Common myeloid progenitor, CD34-positive (primary cell): ENCODE results near the gene TMEM238.

Source experiments
- CTCF ChIA-PET: fragments of 350-600 bp; sonication (Branson Sonifier 250); formaldehyde crosslinking; loops from one replicate; lab custom pipeline; 2021; ENCODE audit warnings: antibody characterized with exemption; lab: Charles Lee
- POLR2A ChIA-PET: fragments of 350-600 bp; sonication (Branson Sonifier 250); formaldehyde crosslinking; loops from one replicate; lab custom pipeline; 2021; ENCODE audit warnings: antibody characterized with exemption; lab: Charles Lee
- DNase-seq, 3 donors: peaks; one replicate each; pipeline versions ENCODE4 v3.0.0 to v3.0.0-alpha.2; 2013
- H3K27ac ChIP-seq, 2 experiments: 1 replicate in 1 of 2; 2 replicates in 1 of 2; pipeline ENCODE4 v1.7.0; 2013; ENCODE audit warnings: inconsistent platforms in 2 of 2, low read length in 2 of 2, mild to moderate bottlenecking in 2 of 2, low read depth in 1 of 2, moderate library complexity in 1 of 2; ENCODE audit not compliant: severe bottlenecking in 2 of 2, insufficient read depth in 1 of 2, poor library complexity in 1 of 2
- H3K27me3 ChIP-seq, 5 experiments: replicated peaks in 2 of 5; 1 replicate in 3 of 5; 2 replicates in 2 of 5; pipeline versions ENCODE4 v1.6.1 to v1.7.0; 2013; ENCODE audit warnings: low read length in 4 of 5, mild to moderate bottlenecking in 2 of 5, moderate library complexity in 2 of 5, inconsistent platforms in 1 of 5; ENCODE audit not compliant: insufficient read depth in 5 of 5, control insufficient read depth in 4 of 5
- H3K36me3 ChIP-seq, 4 experiments: 1 replicate in 2 of 4; 2 replicates in 2 of 4; pipeline versions ENCODE4 v1.6.1 to v1.7.0; 2013; ENCODE audit warnings: low read length in 3 of 4, control low read depth in 1 of 4, mild to moderate bottlenecking in 1 of 4; ENCODE audit not compliant: control insufficient read depth in 4 of 4, insufficient read depth in 4 of 4
- H3K4me1 ChIP-seq, 4 experiments: 1 replicate in 3 of 4; 2 replicates in 1 of 4; pipeline versions ENCODE4 v1.6.1 to v1.7.1; 2013; ENCODE audit warnings: low read length in 3 of 4, mild to moderate bottlenecking in 3 of 4, control low read depth in 1 of 4, inconsistent platforms in 1 of 4, moderate library complexity in 1 of 4; ENCODE audit not compliant: control insufficient read depth in 4 of 4, insufficient read depth in 4 of 4; ENCODE audit errors: control extremely low read depth in 1 of 4
- H3K4me3 ChIP-seq, 7 experiments: 1 replicate in 4 of 7; 2 replicates in 3 of 7; pipeline versions ENCODE4 v1.5.1 to v1.7.0; 2013; ENCODE audit warnings: mild to moderate bottlenecking in 7 of 7, low read length in 6 of 7, moderate library complexity in 6 of 7, inconsistent platforms in 2 of 7, low read depth in 2 of 7, control low read depth in 1 of 7; ENCODE audit not compliant: insufficient read depth in 4 of 7, control insufficient read depth in 1 of 7; ENCODE audit errors: extremely low read depth in 1 of 7
- H3K9me3 ChIP-seq, 5 experiments: 1 replicate in 4 of 5; 2 replicates in 1 of 5; pipeline versions ENCODE4 v1.6.1 to v1.7.1; 2013; ENCODE audit warnings: low read length in 4 of 5, mild to moderate bottlenecking in 2 of 5, inconsistent platforms in 1 of 5, low read depth in 1 of 5, moderate library complexity in 1 of 5; ENCODE audit not compliant: control insufficient read depth in 4 of 5, insufficient read depth in 2 of 5; ENCODE audit errors: control extremely low read depth in 1 of 5
- WGBS: methylation state at CpG from one replicate; pipeline ENCODE4 v1.1.5; 2013; ENCODE audit not compliant: insufficient coverage; 5-methylcytosine and 5-hydroxymethylcytosine counted together

The TMEM238 gene

GRCh38 chr19:55352040-55352439 lies 32.1 kb downstream of the TMEM238 start:
- H3K27me3 ChIP-seq, result peaks cover 4 to 57% (median 26%) of the 10 kb centered on the region in 5 experiments
- peaks cover 0 to 20% (median 15%) of the 10 kb centered on the region in 4 experiments for H3K4me1 ChIP-seq
- 53% methylated on average over 4 of the region's 6 CpGs for WGBS
- peaks cover 0 to 8% (median 4%) of the 10 kb centered on the region in 4 experiments for H3K36me3 ChIP-seq
- CTCF ChIA-PET, result interaction anchor here (0.6 to 1.9 kb wide), 6 partner anchors 8 to 74 kb away, joined by 3 to 7 read pairs (median 3); partner anchors contain the start of gene TMEM238
- POLR2A ChIA-PET, result no interaction called here
- no peak overlapping the region for H3K4me3 ChIP-seq
- H3K9me3 ChIP-seq, result no peaks in the 10 kb centered on the region
- no peak overlapping the region for H3K27ac ChIP-seq
- no peak for DNase-seq

GRCh38 chr19:55350620-55351315 lies 33.3 kb downstream of the TMEM238 start:
- ChIA-PET POLR2A (no interaction called here), CTCF (interaction anchor here (1.5 to 1.9 kb wide), 4 partner anchors 9 to 49 kb away, joined by 4 to 7 read pairs (median 5); partner anchors contain the start of gene KMT5C)
- Histone ChIP-seq H3K4me1 (peaks cover 0 to 20% (median 15%) of the 10 kb centered on the region in 4 experiments), H3K9me3 (no peaks in the 10 kb centered on the region), H3K27me3 (peaks cover 4 to 45% (median 26%) of the 10 kb centered on the region in 5 experiments), H3K27ac (no peak overlapping the region), H3K4me3 (no peak overlapping the region), H3K36me3 (peaks cover 0 to 15% (median 9%) of the 10 kb centered on the region in 4 experiments)
- WGBS, result 71% methylated on average over 10 of the region's 11 CpGs
- no peak for DNase-seq

GRCh38 chr19:55348317-55349034 lies 35.6 kb downstream of the TMEM238 start:
- ChIA-PET CTCF (interaction anchor here (0.7 to 1.9 kb wide), 3 partner anchors 20 to 47 kb away, joined by 4 to 6 read pairs (median 6); no protein-coding TSS in a partner anchor), POLR2A (interaction anchor here (0.6 to 0.7 kb wide), 2 partner anchors 9 to 128 kb away, joined by 3 read pairs; no protein-coding TSS in a partner anchor)

GRCh38 chr19:55347442-55348009 lies 36.6 kb downstream of the TMEM238 start:
- DNase-seq, result no peak
- POLR2A ChIA-PET, result interaction anchor here (0.6 to 0.7 kb wide), 2 partner anchors 8 to 129 kb away, joined by 3 read pairs; no protein-coding TSS in a partner anchor
- Histone ChIP-seq H3K9me3 (no peaks in the 10 kb centered on the region), H3K27me3 (peaks cover 0 to 18% (median 8%) of the 10 kb centered on the region in 5 experiments), H3K4me1 (peaks cover 0 to 2% (median 0%) of the 10 kb centered on the region in 4 experiments), H3K36me3 (peaks cover 2 to 35% (median 22%) of the 10 kb centered on the region in 4 experiments), H3K27ac (no peak overlapping the region), H3K4me3 (no peak overlapping the region)
- CTCF ChIA-PET, result interaction anchor here (0.6 to 1.9 kb wide), 3 partner anchors 11 to 46 kb away, joined by 3 to 6 read pairs (median 6); no protein-coding TSS in a partner anchor
- 90% methylated on average over 2 of the region's 10 CpGs for WGBS

More at GRCh38 chr19:55348317-55349034, 35.6 kb downstream of the TMEM238 start:
- H3K27ac ChIP-seq, result no peak overlapping the region
- H3K36me3 ChIP-seq, result peaks cover 0 to 26% (median 17%) of the 10 kb centered on the region in 4 experiments
- peaks cover 4 to 28% (median 17%) of the 10 kb centered on the region in 5 experiments for H3K27me3 ChIP-seq
- H3K4me3 ChIP-seq, result no peak overlapping the region
- 93% methylated on average over 20 of the region's 22 CpGs for WGBS
- H3K4me1 ChIP-seq, result peaks cover 0 to 7% (median 6%) of the 10 kb centered on the region in 4 experiments
- DNase-seq, result no peak
- H3K9me3 ChIP-seq, result no peaks in the 10 kb centered on the region

- Histone ChIP-seq H3K27me3 (peaks cover 0 to 12% (median 1%) of the 10 kb centered on the region in 5 experiments), H3K4me1 (peaks cover 0 to 2% (median 0%) of the 10 kb centered on the region in 4 experiments), H3K4me3 (no peak overlapping the region), H3K36me3 (peaks cover 2 to 36% (median 25%) of the 10 kb centered on the region in 4 experiments), H3K9me3 (no peaks in the 10 kb centered on the region), H3K27ac (no peak overlapping the region)
- DNase-seq, result no peak
- 97% methylated on average over 30 of the region's 41 CpGs for WGBS
- POLR2A ChIA-PET, result no interaction called here
- CTCF ChIA-PET, result interaction anchor here (0.6 to 1.4 kb wide), 2 partner anchors 12 to 45 kb away, joined by 3 to 6 read pairs; no protein-coding TSS in a partner anchor
Measured at GRCh38 chr19:55346725-55347441, 37.2 kb downstream of the TMEM238 start.
